HG03521 (cell line): ENCODE results near the gene NUP160.
"Not testable (repeated sequence)": the region's sequence is repeated elsewhere in the genome, so short reads cannot be mapped to it uniquely, and the experiment has no call there.

Experiments used
- ATAC-seq: cut with Tn5 transposase; IDR thresholded peaks from one replicate; pipeline ENCODE4 v1.9.1; 2021; ENCODE audit warnings: mild to moderate bottlenecking, moderate library complexity; ENCODE audit not compliant: unreplicated experiment

Gene NUP160

GRCh38 chr11:47800759-47801158 lies 47.4 kb downstream of the NUP160 start:
- ATAC-seq = no peak

DNA sequence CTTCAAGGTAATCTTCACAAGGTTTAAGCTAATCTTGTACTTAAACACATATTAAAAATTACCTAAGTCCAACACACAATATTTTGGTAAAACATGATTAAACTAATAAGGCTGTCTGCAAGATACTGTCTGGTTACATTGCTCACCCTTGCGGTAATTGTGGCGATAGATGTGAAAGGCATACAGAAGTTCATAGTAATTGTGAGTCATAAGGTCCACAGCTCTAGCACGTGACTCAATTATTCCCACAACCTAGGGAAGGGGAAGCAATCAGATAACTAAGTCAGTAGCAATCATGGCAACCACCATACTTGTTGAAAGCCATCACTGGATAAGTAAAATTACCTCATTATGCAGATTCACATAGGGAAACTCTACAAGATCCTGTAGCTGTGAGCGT lies 50.5 kb downstream of the NUP160 start:
- ATAC-seq = no peak

DNA sequence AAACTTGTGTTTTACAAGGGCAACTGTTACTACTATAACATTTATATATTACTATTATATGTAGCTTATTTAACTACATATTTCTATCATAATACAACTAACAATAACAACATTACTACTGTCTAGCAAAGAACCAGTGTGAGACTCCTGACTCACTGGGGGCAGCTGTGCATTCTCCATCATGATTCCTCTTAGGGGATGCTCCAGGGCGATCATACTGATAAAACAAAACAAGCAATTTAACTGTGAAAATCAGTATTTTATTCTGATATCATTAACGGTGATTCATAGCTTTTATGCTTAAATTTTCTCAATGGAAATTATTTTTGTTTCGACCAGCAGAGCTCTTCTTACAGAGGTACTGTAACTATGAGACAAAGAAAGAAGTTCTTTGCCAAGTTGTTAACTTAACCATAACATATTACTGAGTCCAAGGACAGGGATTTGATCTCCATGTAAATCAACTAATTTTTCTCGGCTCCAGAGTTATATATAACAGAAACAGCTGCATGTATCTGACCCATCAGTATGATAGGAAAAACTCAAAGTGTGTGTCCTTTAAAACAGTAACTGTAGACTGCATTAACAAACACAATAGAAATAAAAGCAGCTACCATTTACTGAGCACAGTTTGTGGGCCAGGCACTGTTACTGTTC lies 56.2 kb downstream of the NUP160 start:
- ATAC-seq = no peak

- not testable (repeated sequence) for ATAC-seq
Observed at GRCh38 chr11:47790017-47790416, 58.1 kb downstream of the NUP160 start.

- ATAC-seq = no peak
Observed at GRCh38 chr11:47788181-47788580, 60.0 kb downstream of the NUP160 start.

- no peak for ATAC-seq
Observed at GRCh38 chr11:47786373-47786772, 61.8 kb downstream of the NUP160 start.

DNA sequence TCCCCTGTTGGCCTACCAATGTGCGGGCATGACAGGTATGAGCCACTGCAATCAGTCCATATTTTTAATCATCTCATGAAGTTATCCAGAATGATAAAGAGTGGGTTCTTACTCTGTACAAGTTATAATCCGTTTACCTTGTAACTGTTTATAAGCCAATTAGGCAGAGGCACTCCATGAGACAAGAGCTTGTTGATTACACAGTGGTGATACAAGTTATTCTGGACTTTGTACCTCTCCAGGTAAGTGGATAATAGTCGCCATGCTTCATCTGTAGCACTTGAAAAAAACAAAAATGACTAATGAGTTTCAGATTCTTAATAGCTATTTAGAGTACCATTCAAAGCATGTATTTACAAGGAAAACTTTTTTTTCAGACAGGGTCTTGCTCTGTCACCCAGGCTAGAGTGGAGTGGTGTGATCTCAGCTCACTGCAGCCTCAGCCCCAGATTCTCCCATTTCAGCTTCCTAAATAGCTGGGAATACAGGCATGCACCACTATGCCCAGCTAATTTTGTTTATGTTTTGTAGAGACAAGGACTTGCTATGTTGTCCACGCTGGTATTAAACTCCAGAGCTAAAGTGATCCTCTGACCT lies 63.3 kb downstream of the NUP160 start:
- ATAC-seq = no peak

DNA sequence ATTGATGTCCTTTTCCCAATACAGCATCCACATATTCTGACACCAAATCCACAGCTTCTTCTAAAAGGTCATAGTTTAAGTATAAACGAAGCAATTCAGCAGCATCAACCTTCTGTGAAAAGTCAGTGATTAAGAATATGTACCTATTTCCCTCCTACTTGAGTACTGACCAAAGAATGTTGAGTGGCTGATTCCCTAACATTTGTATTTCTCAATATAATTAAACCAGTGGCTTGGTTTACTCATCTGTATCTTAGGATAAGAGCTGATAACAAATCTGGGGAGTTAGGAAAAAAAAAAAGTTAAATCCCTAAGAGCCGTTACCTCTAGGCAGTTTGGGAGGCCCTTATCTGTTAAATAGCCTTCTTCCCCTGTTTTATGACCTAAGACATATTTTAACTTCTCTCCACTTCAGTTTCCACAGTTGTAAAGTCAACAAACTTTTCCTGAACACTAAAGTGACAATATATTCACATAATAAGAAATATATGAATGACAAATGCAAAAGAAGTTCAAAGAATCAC lies 65.0 kb downstream of the NUP160 start:
- no peak for ATAC-seq

DNA sequence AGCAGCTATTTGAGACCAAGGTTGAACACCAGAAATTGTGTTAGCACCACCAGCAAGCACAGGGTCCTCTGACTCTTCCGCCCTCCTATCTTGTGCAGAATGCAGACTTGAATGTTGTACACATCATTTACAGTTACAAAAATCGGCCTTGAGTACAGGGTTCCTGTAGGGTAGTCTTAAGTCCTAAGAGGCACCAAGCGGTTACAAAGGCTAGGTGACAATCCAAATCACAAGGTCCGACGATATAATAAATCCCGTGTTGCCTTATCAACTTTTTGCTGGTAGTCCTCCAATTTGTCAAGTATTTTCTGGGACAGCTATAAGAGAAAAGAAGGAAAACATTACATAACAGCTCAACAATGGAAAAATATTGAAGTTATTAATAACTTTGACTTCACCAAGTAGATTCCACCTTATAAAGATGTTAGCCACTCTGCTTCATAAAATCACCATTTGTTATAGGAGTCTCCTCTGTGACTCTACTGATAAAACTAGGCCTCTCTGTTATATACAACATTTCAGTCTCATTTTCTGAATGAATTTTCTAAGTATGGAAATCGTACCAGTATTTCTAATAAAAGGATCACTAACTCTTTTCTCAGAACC lies 69.2 kb downstream of the NUP160 start:
- ATAC-seq = no peak

GRCh38 chr11:47775240-47775869 lies 72.8 kb downstream of the NUP160 start:
- no peak for ATAC-seq

- no peak for ATAC-seq
Observed at GRCh38 chr11:47773882-47774281, 74.3 kb downstream of the NUP160 start.

- ATAC-seq = not testable (repeated sequence)
Observed at GRCh38 chr11:47769556-47769955, 78.6 kb downstream of the NUP160 start.

- no peak for ATAC-seq
Observed at GRCh38 chr11:47768101-47768612, 80.0 kb downstream of the NUP160 start.

DNA sequence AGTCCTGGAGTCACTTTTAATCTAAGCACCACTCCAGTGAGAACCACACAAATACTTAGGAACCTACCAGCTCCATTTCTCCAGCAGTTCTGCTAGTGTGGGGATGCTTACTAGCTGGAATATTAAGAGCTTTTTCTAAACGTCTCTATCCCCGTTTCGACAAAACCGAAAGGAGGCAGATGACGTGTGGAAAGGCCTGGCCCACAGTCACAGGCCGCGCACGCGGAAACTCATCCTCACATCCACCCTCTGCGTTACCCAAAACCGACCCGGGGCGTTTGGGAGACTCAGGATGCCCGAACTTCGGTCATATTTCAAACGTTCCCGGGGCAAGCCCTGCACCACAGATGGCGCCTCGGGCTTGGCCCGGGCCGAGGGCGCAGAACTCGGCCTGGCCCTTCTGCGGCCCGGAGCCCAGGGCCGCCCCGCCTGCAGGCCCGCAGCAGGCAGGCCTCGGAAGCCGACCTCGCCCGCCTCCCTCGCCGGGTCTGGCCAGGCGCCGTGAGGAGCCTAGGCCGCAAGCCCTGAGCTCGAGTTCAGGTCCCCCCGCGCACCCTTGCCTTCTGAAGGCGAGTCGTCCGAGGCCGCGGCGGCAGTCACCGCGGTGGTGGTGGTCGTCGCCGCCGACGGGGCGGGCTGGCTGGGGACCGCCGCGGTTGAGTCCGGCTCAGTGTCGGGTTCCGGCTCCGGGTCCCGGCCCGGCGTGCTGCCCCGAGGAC lies 81.5 kb downstream of the NUP160 start:
- peak; percentile 21 for ATAC-seq

- ATAC-seq = no peak
Observed at GRCh38 chr11:47765086-47765485, 83.1 kb downstream of the NUP160 start.

DNA sequence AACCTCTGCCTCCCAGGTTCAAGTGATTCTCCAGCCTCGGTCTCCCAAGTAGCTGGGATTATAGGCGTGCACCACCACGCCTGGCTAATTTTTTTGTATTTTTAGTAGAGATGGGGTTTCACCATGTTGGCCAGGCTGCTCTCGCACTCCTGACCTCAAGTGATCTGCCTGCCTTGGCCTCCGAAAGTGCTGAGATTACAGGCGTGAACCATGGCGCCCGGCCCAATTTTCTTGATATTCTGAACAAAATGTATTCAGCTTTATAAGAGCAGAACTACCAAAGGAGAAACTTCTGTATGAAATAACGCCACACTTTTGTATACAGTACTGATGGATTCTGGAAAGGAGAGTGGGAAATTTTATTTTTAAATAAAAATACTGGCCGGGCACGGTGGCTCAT lies 88.9 kb downstream of the NUP160 start:
- not testable (repeated sequence) for ATAC-seq

DNA sequence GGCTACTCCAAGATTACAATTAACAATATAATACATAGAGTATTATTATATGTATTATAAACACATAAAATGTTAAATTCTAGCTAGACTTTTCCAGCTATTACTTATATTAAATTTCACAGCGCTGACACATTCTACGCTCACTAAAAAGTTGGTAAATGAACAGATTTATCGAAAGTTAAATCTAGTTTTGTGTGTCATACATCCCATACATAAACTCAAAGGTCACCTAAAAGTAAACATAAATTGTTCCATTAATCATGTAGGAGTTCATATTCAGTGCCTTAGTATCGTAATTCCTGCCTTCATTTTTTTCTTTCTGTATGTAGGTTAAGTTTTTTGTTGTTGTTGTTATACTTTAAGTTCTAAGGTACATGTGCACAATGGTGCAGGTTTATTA lies 91.9 kb downstream of the NUP160 start:
- no peak for ATAC-seq

DNA sequence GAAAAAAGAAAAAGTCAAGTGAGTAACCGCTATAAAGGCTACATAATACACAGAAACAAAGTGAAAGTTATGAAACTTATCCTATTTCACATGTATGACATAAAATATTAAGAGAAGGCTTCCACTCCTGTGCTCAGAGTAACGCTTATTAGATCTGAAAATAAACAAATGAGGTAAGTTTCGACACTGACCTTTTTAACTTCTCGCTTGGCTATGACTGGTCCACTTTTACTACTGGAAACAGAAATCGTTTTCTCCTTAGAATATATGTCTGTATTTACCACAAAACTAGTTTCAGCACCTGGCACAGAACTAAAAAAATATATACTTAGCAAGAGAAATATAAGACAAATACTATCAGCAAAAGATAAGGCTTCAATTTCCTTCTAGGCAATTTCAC lies 97.4 kb downstream of the NUP160 start:
- no peak for ATAC-seq

GRCh38 chr11:47742494-47742893 lies 105.7 kb downstream of the NUP160 start:
- ATAC-seq = not testable (repeated sequence)

- ATAC-seq = not testable (repeated sequence)
Observed at GRCh38 chr11:47737817-47738216, 110.3 kb downstream of the NUP160 start.

- no peak for ATAC-seq
Observed at GRCh38 chr11:47732271-47732670, 115.9 kb downstream of the NUP160 start.
